GM21723 (cell line): ENCODE data around the gene CCR7.

Experiments used
- ATAC-seq: cut with Tn5 transposase; IDR thresholded peaks from one replicate; pipeline ENCODE4 v1.9.1; 2021; ENCODE audit warnings: mild to moderate bottlenecking, moderate library complexity; ENCODE audit not compliant: unreplicated experiment

The CCR7 gene

DNA sequence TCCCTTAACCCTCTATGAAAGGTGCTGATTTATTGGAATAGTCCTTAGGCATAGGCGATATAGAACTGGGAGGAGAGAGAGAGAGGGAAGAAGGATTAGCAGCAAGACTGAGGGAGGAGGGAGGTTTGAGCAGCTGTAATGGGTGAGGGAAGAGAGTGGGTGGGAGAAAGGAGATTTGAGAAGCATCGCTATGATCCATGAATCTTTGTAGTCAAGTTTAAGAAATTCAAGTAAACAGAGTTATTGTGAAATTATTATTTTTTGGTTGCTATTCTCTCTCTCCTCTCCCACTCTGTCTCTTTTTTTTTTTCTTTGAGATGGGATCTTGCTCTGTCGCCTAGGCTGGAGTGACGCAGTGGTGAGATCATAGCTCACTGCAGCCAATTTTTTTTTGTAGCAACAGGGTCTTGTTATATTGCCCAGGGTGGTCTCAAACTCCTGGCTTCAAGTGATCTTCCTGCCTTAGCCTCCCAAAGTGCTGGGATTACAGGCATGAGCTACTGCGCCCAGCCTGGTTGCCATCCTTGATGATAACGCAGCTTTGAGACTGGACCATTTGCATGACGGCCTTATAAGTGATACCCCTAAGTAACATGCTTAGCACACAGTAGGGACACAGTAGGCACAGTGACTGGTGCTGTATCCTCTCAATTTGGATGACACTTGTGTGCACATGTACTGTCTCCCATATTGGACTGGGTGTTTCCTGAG, 42.9 kb downstream of the CCR7 start:
- ATAC-seq = no peak

DNA sequence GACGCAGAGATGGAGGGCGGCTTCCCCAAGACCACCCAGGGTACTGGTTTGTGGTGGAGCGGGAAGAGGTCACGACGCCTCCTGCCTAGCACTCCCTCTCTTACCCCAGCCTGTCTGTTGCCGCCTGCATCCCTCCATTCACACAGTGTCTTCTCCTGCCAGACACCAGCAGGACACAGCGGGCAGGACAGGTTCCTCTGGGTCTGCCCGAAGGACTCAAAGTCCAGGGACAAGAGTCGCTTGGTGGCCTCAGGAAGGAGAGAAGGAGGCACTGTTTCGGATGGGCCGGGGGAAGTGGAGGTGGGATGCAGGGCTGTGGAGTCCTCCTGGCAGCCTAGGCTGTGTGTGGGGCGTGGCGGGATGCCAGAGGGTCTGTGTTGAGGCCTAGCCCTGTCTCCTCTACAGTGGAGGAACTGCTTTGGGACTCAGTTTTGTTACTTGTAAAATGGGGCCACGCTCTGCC, 44.2 kb downstream of the CCR7 start:
- ATAC-seq = no peak

DNA sequence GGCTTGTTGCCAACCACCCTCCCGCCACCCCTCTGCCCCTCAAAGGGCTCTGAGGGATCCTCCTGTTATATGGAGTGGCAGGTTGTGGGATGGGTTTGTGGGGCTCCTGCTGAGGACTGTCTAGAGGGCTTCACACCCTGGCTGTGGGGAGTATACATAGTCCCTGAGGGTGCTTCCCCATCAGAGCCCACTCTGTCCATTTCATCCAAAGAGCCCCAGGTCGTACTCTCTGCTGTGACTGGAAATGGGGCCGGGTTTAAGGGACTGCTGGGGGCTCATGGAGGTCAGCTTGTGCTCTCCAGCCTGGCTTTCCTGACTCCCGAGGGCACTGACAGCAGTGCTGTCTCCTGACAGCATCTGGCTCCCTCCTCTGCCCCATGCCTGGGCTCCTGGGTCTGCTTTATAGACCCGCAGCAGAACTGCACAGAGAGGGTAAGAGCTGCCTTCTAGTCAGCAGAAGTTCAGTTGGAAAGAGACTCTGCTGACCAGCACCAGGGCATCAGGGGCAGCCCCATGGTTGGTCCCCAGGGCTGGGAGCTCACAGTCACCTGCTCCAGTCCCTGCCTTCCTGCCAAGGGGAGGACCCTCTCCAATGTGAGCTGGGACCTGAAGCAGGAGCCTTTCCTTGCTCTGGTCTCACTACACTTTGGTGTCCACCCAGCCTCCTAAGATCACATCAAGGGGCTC, 46.0 kb downstream of the CCR7 start:
- ATAC-seq = no peak

DNA sequence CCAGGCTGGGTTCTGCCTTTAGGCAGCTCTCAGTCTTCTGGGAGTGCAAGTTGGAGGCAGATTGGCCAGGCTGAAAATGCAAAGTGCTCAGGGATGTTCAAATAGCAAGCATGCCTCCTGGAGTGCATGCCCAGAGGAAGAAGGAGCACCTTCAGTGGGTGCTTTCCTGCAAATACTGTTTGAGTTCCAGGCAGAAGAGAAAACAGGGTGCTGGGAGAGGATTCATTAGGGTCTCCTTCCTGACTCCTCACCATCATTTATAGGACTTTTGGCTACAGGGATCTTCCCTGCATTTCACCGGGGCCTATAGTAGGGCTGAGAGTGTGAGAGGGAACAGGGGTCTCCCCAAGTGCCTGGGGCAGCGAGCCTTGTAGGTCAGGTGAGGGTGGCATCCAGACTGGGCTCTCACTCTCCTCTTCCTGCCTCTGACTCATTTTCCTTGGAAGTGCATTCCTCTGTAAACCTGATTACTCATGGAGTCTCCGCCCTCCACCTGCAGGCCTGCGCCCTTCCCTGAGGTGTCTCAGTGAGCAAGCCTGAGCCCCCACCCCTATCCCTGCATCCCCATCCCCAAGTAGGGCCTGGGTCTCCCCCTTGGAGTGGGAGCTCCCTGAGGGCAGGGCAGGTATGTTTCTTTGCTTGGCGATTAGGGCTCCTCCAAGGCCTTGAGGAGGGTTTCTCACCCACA, 46.7 kb downstream of the CCR7 start:
- no peak for ATAC-seq

DNA sequence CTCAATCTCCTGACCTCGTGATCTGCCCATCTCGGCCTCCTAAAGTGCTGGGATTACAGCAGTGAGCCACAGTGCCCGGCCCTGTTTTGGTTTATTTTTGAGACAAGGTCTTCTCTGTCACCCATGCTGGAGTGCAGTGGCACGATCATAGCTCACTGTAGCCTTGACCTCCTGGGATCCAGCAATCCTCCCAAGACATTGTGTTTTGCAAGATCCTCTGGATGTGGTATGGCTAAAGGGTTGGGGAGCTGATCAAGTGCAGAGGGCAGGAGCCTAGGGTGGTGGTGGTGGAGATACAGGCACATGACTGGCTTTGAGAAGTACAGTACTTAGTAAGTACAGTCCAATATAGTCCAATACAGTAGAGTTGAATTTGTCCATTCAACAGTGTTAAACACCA, 47.3 kb downstream of the CCR7 start:
- ATAC-seq = no peak

DNA sequence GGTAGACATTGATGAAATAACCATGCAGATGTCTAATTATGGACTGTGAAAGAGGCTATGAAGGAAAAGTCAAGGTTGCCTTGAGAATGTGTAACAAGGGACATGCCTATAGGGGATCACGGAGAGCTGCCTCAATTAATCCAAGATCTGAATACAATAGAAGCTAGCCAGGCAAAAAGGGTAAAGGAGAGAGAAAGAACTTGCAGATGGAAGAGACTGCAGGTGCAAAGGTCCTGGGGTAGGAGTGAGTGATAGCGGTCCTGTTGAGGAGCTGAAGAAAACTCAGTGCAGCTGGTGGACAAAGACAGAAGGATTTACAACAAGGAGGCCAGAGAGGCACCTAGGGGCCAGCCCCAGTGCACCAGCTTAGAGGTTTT, 48.0 kb downstream of the CCR7 start:
- ATAC-seq = no peak

DNA sequence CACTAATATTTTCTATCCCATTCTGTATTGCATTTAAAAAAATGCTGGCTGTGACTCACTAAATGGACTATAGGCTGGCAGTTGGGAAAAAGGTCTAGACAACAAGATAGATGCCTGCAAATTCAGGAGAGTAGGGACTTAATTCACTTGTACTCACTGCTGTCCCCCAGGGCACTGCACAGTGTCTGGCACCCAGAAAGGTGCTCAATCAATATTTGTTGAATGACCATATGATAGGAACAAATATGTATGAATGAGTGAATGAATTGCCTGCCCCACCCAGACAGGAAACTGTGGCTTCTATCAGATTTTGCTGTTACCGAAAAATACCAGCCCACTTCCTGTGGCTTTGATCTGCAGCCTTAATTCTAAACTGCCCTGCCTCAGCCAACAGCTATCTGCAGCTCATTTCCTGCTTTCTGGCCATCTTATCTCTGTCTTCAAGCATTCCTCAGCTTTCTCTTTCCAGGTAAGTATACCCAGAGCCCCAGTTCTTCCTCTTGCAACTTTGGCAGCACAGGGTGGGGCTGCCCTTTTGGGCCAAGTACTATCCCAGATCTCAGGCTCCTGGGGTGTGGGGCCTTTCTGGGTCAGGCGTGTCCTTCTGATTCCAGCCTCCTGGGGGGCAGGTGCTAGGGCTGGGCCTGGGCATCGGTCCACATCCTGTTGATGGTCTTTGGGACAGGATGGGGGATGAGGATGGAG, 48.5 kb downstream of the CCR7 start:
- peak; percentile 61 for ATAC-seq

DNA sequence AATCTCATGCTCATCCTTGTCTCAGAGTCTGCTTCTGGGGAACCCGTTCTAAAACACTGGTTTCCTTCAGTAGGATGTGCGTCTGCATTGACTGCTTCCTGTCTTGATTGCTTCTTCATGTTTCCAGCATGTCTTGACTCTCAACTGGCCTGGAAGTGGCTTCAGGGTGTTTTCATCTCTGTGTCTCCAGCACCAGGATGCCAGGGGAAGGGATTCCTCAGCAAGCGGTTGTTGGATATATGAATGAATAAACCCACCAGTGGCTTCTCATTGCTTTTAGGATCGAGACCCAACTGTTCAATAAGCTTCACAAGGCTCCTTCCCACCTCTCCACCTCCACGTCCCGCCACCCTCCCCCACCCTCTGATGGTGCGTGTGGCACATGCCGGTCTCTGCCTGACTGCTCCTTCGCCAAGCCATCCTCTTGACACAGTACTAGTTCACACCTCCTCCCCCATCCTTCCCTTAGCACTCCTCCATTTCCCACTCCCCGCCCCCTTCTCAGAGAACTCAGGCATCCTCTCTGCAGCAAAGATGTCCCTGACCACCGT, 49.7 kb downstream of the CCR7 start:
- no peak for ATAC-seq

DNA sequence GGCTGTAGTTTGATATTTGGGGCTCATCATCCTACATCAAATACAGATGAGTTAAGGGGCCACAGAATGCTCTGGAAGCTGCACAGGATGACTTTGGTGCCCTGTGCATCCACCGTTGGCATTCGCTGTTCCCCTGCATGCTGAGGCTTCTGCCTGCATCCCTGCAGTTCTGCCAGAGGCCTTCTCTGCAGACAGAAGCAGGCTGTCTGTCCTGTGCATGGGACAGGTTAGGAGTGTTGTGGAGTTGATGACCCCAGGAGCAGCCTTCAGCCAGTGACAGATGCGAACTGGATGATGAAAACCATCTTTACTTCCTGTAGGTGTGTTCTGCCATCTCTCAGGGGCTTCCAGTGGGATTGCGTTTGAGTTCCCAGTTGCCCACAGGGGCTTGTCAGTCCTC, 50.3 kb downstream of the CCR7 start:
- no peak for ATAC-seq

DNA sequence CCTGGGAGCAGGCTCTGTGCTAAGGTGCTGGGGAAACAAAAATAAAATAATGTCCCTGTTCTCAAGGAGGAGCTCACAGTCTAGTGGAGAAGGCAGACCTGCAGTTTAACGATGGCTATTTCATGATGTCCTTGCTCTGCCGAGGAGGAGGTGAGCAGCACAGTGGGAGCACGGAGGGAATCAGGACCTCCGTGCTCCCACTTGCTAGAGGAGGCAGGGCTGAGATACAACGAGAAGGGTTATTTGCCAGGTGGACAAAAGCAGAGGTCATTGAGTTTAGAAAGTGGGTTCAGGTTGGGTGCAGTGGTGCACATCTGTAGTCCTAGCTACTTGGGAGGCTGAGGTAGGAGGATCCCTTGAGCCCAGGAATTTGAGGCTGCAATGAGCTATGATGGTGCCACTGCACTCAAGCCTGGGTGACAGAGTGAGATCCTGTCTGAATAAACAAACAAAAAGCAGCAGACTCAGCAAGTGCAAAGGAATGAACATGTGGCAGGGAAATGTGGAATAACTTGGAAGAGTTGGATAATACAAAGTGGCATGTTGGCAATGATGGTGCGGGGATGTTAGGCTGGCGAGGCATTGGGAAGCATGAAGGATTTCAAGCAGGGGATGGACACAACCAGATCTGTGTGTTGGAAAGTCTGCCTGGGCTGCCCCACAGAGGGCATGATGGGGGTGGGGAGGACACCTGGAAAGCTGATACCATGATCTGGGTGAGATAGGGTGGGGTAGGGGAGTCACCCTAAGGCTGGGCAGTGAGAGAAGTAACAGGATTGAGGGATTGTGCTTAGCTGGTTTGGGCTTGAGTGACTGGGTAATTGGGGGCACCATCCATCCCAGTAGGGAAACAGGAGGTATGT, 51.0 kb downstream of the CCR7 start:
- ATAC-seq = no peak

DNA sequence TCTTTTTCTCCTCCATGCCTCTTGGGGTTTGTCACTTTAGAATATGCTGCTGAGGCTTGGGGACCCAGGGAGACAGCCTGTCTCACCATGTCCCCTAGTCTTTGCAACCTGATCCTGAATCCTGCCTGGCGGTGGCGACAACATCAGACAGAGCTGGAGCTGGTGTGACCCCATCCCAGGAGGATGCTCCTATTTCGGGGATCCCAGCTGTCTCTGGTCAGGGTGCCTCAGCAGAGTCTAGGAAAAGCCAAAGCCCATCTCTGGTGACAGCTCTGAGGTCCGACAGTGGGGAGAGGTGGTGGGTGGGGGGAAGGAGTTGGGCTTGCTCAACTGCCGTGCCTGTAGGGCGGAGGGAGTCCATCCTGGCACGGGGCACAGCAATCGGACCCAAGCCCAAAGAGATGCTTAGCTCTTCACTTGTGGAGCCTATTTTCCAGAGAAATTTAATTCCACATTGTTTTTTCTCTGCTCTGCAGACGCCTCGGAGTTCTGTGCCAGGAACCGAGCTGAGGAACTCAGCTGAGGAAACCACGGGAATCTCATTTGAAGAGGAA, 53.5 kb downstream of the CCR7 start:
- no peak for ATAC-seq

DNA sequence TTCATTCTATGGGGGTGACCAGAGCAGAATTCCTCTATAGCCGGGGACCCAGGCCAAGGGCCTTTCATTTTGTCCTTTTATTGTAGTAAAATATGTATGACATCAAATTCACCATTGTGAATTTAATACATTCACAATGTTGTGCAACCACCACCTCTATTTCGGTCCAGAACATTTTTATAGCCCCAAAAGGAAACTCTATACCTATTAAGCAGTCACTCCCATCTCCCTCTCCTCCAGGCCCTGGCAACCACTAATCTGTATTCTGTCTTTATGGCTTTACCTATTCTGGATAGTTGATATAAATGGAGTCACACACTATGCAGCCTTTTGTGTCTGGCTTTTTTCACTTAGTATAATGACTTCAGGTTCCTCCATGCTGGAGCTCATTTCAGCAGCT, 54.1 kb downstream of the CCR7 start:
- ATAC-seq = no peak

DNA sequence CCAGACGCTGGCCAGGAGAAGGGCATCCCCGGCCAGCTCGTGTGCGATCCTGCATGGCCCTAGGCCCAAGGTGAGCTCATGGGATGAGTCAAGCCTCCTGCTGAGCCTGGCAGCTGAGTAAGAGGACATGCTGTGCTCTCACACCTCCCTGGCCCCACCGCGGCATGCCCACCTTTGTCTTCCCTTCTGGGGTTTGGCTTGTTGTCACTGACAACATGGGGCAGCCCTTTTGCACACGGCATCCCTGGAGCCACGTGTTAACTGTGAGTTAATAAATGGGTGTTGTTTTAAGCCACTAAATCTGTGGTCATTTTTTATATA, 55.0 kb downstream of the CCR7 start:
- ATAC-seq = no peak

DNA sequence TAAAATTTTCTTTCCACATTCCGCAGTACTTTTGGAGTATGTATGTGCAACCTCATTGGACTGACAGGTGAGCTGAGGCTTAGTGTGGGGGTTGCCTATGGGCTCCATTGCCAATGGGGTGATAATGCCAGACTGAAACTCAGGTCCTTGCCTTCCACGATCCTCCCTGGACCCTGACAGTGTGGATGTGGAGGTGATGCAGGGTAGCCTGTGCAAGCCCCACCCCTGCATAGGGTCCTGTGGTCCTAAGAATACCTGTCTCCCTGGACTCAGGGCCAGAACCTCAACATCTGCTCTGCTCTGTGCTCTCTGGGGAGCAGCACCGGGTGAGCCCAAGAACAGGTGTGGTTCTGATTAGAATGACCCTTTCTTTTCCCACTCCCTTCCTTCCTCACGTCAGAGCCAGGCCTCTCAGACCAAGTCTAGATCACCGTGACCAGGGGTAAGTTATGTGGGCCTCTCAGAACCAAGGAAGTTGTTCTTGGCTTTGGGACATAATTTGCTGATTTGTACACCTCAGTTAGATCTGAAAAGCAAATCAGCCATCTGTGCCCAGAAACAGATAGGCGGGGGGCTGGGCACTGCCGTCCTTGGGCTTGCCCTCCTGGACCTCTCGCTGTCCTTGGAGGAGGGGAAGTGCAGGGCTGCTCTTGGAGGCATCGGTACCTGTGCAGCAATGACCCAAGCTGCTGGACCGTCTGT, 55.5 kb downstream of the CCR7 start:
- ATAC-seq = no peak

DNA sequence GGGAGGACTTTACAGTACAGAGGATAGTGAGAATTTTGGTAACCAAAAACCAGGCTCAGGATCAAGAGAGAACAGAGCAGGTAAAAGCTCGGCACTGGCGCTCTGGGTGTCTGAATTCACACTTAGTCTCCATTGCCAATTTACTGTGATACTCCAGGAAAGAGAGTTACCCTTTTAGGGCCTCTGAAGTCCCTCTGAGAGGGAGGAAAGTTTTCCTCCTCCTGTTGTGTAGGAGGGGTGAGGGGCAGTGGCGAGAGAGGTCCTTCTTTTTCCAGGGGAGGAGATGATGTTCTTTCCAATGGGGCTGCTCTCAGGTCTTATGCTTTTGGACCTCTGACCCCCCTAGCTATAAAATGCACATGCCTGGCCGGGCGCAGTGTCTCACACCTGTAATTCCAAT, 58.5 kb downstream of the CCR7 start:
- ATAC-seq = no peak
